GM21367 (cell line): ENCODE results near the gene CCDC183.

ENCODE experiments used
- ATAC-seq: cut with Tn5 transposase; IDR thresholded peaks from one replicate; pipeline ENCODE4 v1.9.1; 2021; ENCODE audit not compliant: unreplicated experiment

The CCDC183 gene

DNA sequence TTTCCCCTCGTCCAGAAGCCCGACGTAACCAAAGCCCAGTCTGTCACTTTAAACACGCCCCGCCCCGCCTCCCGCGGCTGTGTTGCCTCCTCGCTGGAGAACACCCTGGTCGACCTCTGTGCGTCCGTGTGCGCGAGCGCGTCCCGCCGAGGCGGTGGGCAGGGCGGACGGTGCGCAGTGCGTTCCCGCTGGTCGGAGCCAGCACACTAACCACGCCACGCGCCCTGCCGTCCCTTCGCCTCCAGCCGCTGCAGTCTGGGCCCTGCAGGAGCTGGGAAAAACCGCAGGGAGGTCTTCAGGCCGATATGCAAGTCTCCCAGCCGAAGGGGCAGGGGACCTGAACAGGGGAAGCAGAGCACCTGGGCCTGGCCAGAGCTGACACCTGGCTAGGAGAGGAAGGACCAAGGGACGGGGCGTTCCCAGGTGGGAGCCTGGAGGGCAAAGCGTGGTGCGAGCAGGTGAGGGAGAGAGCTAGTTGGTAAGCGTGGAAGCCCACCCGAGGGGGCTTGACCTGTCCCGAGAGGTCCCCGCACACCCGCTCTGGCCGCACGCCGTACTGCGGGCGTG is 51.8 kb downstream of the CCDC183 start:
- no peak for ATAC-seq

DNA sequence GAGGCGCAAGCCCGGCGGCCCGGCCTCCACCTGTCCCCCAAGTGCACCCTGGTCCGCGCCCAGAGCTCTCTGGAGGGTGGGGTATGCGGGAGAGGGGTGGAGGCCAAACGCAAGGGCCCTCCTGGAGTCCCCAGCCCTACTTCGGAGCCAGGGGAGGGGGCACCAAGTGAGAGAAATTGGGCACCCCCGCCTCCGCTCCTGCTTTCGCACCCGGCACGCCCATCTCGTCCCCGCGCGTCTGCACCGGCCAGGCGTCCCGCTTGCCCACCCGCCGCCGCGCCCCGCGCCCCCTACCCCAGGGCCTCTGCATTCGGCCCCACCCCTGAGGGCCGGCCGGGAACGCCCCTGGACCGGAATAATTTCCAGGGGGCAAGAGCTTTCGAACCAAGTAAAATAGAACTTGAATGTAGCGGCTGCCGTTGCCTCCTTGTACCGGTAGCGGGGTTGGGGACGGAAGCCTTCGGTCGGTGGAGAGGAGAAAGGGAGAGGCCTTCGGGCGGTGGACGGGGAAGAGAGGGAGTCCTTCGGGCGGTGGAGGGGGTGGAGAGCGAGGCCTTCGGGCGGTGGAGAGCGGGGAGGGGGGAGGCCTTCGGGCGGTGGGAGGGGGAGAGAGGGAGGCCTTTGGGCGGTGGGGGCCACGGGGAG is 52.4 kb downstream of the CCDC183 start:
- peak; percentile 1 for ATAC-seq

DNA sequence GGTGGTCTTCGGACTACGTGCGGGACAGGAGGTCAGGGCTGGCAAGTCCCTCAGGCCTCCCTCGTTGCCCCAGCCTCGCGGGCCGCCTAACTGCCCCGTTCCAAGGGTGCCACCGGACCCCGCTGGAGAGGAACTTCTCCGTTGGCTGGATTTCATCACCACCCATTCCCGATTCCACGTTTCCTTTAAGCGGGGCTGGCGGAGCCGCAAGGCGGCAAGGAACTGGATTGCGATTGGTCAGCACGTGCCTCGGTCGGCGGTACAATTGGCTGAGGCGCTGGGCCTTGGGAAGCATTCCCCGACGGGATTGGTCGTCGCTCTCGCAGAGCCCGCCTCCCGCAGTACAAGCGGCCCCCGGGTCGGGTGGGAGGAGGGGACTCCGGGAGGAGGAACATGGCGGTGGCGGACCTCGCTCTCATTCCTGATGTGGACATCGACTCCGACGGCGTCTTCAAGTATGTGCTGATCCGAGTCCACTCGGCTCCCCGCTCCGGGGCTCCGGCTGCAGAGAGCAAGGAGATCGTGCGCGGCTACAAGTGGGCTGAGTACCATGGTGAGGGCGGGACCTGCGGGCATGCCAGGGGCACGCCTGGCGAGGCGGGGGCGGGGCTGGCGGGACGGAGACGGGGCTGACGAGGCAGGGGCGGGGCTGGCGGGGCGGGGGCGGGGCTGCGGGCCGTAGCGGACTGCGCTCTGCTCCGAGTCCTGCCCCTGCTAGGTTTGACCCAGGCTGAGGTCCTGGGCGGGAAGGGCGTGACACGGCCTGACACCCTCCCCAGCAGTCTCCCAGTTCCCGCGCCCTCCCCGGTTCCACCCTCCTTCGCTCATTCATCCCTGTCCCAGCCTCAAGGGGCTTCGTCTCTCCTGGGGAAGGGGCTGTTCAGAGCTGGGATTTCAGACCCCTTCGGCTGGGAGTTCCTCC is 53.2 kb downstream of the CCDC183 start, which contains the start of gene PHPT1:
Gene PHPT1 (plus strand): TSS at position 372 of the 922 bp plus-strand sequence. CDS start 22 bp downstream, at position 394.
- ATAC-seq, result peak; percentile 72

DNA sequence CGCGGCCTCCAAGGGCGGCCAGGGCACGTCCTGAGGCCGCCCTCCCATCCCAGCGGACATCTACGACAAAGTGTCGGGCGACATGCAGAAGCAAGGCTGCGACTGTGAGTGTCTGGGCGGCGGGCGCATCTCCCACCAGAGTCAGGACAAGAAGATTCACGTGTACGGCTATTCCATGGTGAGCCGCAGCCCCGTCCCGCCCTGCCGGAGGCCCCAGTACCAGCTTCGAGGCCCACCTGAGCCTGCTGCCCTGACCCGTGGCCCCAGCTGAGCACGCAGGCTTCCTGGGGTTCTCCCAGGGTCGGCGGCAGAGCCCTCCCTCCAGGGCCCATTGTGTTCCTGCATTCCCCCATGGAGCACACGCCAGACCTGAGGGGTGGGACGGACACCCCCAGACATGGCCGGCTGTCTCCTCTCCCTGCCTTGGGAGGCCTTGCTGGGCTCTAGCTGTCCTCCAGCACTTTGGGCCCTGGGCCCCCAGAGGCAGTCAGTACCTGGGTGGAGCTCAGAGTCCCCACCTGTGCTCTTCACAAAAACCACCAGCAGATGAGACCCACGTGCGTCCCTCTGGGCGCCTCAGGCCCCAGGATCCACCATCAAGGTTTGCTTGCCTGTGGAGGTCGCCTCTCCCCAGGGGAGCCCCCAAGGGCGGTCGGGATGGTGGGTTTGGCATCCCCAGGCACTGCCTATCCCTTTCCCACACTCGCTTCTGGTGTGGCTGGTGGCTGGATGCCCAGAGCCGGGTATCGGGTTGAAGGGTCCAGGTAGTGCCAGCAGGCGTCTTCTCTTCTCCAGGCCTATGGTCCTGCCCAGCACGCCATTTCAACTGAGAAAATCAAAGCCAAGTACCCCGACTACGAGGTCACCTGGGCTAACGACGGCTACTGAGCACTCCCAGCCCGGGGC is 54.1 kb downstream of the CCDC183 start:
- no peak for ATAC-seq

DNA sequence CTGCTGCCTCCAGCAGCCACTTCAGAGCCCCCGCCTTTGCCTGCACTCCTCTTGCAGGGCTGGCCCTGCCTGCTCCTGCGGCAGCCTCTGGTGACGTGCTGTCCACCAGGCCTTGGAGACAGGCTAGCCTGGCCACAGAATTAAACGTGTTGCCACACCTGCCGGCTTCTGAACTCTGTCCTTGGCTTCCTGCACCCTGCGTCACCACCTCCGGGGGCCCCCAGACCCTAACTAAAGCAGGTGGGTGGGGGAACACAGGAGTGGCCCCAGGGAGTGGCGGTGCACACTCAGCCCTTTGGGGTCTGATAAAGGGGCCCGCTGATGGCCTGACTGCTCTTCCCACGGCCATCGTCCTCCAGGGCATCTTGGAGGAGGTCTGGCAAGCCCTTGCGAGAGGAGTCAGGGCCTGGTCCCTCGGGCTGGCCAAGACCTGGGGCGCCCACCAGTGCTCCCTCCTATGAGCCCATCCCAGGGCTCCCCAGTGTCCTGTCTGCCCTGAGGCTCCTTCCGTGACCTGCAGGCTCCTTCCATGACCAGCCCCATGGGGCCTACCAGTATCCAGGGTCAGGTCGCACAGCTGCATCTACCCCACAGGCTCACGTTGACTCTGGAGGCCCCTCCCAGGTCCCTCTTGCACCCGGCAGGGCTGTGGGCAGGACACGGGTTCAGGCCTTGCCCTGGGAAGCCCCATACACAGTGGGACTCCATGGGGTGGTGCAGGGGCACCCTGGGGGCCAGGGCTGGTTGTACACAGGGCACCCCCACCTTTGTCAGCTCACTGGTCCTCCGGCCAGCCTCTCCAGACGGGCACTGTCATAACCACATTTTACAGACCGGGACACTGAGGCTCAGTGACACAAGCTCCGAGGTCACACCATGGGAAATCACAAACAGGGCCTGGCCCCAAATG is 55.0 kb downstream of the CCDC183 start:
- no peak for ATAC-seq

DNA sequence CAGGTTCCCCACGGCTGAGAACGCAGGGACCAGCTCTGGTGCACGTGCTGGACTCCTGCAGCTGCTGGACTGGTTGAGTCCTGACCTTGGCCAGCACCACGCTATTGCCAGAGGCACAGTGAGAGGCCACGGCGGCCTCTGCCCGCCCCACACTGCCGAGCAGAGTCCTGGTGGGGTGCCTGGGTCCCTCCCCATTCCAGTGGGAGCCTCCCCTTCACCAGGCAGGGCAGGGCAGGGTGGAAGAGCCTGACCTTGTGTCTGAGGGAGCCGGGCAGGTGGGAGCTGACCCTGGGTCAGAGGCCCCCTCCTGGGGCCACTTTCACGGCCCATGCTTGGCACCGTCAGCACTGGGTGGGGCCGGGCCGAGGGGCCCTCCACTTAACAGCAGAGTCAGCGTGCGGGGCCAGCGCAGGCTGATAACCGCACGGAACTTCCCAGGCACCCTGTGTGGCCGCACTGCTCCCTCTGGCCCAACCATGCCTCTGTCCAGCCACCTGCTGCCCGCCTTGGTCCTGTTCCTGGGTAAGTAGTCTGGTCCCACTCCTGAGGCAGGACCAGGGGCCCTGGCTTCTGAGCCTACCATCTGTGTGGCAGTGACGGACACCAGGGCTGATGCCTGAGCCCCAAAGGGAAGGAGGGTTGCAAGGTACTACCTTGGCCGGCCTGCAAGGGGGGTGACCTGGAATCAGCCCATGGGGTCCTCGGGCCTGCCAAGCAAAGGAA is 56.0 kb downstream of the CCDC183 start, which contains the start of gene MAMDC4:
Gene MAMDC4 (plus strand): TSS at position 406 of the 723 bp plus-strand sequence. CDS start 71 bp downstream, at position 477.
- no peak for ATAC-seq

DNA sequence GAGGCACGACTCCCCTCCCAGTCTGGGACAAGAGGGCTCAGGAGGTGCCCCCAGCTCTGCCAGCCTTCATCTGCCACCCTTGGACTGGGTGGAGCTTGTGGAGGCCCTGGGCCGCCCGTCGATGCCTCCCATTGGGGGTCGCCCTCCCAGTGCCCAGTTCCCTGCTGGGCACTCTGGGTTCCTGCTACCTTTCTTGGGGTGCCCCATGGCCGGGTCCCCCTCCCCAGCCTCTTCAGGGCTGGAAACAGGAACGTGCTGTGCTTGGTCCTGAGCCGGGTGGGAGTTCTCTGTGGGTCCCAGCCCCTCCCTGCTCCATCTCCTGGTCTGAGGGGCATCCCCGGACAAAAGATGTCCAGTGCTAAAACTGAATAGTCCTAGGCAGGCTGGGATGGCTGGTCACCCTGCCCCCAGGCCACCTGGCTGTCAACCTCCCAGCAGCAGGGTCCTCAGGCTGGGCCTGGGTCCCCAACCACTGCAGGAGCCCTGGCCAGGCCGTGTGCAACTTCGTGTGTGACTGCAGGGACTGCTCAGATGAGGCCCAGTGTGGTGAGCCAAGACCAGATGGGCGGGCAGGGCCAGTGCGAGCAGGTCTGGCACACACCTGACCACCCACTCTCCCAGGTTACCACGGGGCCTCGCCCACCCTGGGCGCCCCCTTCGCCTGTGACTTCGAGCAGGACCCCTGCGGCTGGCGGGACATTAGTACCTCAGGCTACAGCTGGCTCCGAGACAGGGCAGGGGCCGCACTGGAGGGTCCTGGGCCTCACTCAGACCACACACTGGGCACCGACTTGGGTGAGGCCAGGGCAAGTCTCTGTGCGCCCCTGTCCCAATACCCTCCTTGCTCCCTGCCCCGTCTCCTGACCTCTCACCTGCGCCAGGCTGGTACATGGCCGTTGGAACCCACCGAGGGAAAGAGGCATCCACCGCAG is 56.8 kb downstream of the CCDC183 start:
- ATAC-seq, result no peak

DNA sequence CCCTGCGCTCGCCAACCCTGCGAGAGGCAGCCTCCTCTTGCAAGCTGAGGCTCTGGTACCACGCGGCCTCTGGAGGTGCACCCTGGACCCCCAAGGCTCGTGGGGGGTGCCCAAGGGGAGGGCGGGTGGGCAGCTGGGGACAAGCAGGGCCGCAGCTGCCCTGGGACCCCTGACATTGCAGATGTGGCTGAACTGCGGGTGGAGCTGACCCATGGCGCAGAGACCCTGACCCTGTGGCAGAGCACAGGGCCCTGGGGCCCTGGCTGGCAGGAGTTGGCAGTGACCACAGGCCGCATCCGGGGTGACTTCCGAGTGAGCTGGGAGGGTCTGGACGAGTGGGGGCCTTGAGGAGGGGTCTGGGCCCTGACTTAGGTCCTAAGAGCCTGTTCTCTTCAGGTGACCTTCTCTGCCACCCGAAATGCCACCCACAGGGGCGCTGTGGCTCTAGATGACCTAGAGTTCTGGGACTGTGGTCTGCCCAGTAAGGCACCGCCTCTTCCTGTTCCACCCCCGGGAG is 57.5 kb downstream of the CCDC183 start:
- no peak for ATAC-seq

DNA sequence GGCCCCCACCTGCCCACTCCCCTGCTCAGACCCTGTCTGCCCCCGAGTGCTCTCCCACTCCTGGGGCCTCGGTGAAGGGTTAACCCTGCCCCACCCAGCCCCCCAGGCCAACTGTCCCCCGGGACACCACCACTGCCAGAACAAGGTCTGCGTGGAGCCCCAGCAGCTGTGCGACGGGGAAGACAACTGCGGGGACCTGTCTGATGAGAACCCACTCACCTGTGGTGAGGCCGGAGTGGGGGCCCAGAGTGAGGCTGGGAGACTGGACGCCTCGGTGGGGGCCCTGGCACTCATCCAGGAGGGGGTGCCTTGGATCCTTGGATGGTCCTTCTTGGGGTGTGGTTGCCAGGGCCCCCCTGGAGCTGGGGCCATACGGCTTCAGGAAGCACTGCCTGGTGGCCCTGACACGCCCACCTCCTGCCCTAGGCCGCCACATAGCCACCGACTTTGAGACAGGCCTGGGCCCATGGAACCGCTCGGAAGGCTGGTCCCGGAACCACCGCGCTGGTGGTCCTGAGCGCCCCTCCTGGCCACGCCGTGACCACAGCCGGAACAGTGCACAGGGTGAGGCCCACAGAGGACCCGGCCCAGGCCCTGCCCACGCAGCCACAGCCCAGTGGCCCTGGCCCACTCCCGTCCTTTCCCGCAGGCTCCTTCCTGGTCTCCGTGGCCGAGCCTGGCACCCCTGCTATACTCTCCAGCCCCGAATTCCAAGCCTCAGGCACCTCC is 58.1 kb downstream of the CCDC183 start:
- no peak for ATAC-seq

DNA sequence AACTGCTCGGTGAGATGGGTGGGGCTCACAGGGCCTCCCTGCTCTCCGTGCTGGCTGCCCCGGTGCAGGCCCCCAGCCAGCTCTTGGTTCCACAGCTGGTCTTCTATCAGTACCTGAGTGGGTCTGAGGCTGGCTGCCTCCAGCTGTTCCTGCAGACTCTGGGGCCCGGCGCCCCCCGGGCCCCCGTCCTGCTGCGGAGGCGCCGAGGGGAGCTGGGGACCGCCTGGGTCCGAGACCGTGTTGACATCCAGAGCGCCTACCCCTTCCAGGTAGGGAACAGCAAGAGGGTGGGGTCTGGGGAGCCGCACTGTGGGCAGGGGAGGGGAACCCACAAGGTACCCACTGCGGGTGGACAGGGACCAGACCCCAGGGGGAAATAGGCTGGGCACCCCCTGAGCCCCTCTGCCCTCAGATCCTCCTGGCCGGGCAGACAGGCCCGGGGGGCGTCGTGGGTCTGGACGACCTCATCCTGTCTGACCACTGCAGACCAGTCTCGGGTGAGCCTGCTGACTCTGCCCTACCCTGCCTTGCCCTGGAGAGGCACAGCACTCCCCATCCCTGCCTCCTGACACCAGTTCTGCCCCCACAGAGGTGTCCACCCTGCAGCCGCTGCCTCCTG is 58.8 kb downstream of the CCDC183 start:
- ATAC-seq, result no peak

DNA sequence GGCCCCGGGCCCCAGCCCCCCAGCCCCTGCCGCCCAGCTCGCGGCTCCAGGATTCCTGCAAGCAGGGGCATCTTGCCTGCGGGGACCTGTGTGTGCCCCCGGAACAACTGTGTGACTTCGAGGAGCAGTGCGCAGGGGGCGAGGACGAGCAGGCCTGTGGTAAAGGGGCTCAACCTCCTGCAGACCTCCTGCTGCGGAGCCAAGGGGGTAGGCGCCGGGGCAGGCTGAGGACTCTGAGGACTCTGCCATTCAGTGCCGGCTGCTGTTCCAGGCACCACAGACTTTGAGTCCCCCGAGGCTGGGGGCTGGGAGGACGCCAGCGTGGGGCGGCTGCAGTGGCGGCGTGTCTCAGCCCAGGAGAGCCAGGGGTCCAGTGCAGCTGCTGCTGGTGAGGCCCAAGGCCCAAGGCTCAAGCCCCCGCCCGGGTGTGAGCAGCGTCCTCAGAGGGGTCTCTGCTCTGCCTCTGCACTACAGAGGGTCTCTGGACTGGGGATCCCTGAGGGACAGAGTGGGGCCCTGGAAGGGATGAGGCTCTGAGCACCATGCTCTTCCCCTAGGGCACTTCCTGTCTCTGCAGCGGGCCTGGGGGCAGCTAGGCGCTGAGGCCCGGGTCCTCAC is 59.4 kb downstream of the CCDC183 start:
- ATAC-seq, result no peak

DNA sequence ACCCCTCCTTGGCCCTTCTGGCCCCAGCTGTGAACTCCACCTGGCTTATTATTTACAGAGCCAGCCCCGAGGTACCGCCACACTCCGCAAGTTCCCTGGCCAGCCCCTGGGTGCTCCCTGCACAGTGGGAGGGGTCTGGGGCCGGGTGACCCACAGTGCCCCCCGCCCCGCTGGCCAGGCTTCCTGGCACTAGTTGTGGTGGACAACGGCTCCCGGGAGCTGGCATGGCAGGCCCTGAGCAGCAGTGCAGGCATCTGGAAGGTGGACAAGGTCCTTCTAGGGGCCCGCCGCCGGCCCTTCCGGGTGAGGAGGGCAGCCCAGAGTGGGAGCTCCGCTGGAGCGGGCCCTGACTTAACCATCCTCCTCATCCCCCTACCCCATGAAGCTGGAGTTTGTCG is 59.9 kb downstream of the CCDC183 start:
- ATAC-seq, result no peak

DNA sequence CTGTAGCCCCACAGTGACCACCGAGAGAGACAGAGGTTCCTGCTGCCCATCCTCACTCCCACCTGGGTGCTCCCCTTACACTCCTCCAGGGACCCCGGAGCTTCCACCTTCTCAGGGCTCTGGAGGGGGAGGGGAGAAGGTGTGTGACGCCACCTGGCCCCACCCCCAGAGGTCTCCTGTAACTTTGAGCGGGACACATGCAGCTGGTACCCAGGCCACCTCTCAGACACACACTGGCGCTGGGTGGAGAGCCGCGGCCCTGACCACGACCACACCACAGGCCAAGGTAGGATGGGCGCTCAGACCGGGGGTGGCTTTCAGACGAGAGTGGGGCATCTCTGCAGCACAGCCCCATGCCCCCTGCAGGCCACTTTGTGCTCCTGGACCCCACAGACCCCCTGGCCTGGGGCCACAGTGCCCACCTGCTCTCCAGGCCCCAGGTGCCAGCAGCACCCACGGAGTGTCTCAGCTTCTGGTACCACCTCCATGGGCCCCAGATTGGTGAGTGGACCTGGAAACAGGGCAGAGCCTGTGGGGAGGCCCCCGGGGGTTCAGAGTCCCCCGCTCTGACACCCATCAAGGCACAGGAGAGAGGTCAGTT is 60.5 kb downstream of the CCDC183 start:
- no peak for ATAC-seq

DNA sequence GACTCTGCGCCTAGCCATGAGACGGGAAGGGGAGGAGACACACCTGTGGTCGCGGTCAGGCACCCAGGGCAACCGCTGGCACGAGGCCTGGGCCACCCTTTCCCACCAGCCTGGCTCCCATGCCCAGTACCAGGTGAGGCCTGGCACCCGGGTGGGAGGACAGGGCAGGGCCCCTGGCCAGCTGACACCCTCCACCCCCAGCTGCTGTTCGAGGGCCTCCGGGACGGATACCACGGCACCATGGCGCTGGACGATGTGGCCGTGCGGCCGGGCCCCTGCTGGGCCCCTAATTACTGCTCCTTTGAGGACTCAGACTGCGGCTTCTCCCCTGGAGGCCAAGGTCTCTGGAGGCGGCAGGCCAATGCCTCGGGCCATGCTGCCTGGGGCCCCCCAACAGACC is 61.0 kb downstream of the CCDC183 start:
- ATAC-seq, result no peak
